Activated naive CD4-positive, alpha-beta T cell treated with Interleukin-2 at 50 U/mL for 16 hours (primary cell): ENCODE measurements around the gene GABRG3.

Source experiments
- DNase-seq: peaks from one replicate; pipeline ENCODE4 v3.0.0-alpha.2; 2020

Gene GABRG3

DNA sequence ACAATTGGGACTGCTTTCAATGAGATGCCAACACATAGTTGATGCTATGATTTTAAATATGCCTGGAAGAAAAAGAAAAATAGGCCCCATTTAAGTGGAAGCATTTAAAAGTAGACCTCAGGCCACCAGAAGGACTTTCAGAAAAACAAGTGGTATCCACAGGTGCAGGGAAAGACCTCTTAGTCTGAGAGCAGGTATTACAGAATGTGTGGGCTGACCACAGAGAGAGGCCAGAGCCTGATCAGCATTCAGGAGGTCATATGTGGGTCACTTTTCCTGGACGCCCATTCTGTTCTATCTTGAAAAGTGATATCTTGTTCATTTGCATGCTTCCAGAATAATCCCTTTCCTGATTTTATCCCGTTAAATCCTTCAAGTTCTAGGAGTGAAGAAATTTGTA lies 95.5 kb downstream of the GABRG3 start:
- no peak for DNase-seq

- DNase-seq = no peak
Observed at GRCh38 chr15:27067175-27067574, 96.2 kb downstream of the GABRG3 start.

DNA sequence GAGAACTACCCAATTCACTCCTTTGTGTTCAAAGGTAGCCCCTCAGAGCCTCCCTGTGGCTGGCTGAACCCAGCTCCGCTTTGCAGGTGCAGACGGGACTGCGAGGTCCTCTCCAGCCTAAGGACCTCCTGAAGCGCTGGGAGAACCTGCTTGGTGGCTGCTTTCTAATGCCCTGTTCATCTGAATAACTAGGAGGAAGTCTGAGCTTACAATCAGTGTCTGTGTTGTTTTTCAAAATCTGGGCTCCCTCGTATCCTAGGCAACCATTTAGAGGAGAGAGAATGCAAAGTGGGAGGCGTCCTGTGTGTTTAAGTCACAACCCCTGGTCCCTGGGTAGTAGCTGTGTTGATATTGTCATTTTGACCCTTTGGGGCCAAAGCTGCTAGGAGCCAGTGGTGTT lies 99.9 kb downstream of the GABRG3 start:
- no peak for DNase-seq

DNA sequence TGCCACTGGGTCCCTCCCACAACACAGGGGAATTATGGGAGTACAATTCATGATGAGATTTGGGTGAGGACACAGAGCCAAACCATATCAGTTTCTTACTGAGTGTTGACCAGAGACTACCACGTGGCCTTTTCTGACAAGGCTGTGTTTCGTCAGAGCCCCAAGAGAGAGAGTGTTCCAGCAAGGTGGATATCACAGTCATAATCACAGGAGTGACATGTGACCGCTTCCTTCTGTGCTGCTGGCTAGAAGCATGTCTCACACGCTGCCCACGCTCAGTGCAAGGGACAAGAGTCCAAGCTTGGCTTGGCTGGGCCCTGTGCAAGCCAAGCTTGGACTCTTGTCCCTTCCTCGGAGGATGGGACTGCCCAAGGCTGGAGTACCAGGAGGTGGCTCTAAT lies 103.2 kb downstream of the GABRG3 start:
- DNase-seq = no peak

DNA sequence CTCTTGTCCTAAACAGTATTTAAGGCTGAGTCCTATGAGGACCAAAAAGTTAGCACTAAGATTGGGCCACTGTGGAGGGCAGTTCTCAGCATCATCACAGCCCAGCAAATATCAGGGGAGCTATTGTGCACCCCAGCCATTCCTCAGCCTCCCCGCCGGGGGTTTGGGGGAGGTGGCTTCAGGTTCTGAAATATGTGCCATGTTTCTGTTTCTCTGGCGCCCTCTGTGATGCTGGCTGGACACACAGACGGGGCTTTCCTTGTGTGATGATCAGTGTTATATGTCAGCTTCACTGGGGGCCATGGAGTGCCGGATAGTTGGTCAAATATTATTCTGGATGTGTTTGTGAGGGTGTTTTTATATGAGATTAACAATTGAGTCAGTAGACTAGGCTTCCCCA lies 106.8 kb downstream of the GABRG3 start:
- DNase-seq = no peak

DNA sequence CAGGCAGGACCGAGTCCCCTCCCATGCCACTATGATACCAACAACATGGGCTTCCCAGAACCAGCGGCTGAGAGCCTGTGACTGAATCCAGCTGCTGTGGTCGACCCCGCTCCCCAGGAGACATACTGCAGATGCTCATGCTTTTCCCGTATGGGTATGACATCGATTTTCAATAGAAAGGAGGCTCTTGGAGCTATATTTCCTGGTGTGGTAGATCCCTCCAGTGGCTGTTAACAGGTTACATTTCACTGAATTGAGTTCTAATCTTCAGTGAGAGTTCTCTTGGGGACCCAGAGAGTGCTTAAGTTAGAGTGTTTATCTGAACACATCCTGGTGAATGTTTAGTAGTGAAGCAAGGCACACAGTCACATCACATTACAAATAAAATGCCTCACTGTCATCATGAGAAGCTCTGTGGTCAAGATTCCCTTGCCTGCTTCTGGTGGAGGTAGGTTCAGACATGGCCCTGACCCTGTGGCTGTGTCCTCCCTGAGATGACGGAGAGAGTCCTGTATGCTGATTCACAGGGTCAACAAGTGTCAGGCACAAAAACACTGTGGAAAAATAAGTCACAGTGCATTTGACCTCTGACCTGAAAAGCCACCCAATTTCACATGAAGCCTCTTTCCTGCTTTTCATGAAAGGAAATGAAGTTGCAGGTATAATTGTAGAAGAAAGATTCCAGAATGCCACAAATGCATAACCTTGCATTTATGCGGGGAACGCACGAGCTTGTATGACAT lies 110.9 kb downstream of the GABRG3 start:
- no peak for DNase-seq

DNA sequence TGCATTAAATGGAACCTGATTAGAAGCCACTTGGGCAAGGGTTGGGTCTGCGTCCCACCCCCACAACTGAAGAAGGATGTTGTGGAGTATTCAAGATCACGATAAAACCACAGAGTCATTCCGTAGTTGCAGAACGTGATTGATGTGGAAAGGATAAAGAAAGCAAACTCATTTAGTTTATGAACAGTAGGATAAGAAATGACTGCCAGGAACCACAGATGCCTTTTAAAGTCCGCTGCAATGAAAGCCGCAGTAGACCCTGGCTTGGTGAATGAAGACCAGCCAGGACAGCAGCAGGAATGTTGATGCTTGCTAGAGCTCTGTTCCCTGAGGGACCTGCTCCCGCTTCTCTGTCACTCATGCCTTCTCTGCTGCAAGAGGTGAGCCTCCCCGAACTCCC lies 111.5 kb downstream of the GABRG3 start:
- no peak for DNase-seq

DNA sequence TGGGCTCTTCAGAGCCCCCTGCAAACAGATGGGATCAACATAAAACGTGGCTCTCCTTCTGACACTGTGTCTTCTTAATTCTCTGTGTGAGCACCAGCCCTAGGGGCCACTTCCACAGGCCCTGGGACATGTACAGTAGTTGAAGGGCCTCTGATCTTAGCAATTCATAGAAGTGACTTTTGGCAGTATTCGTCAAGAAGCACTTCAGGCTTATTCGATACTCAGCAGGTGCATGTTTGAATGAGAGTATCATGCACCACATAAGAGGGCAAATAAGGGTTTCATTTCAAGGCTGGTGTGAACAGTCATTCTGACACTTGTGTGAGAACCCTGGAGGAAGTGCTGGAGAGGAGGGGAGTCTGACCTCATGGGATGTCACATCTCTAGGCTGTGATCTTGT lies 113.9 kb downstream of the GABRG3 start:
- DNase-seq = no peak

GRCh38 chr15:27086149-27086548 lies 115.2 kb downstream of the GABRG3 start:
- no peak for DNase-seq

- DNase-seq = no peak
Observed at GRCh38 chr15:27086805-27087204, 115.8 kb downstream of the GABRG3 start.

GRCh38 chr15:27087651-27088583 lies 116.9 kb downstream of the GABRG3 start:
- no peak for DNase-seq

GRCh38 chr15:27088584-27089232 lies 117.7 kb downstream of the GABRG3 start:
- no peak for DNase-seq

- no peak for DNase-seq
Observed at GRCh38 chr15:27089233-27089586, 118.2 kb downstream of the GABRG3 start.

DNA sequence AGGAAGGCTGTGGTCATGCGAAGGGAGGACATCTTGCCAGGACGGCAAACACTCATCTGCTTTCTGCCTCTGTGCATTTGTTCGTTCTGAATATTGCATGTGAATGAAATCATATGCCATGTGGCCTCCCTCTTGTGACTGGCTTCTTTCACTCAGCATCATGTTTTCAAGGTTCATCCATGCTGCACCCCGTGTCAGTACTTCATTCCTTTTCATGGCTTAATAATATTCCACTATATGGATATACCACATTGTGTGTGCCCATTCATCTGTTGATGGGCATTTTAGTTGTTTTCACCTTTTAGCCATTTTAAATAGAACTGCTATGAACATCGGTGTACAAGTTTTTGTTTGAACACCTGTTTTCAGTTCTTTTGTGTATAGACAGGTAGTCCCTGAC lies 118.7 kb downstream of the GABRG3 start:
- DNase-seq = no peak

- no peak for DNase-seq
Observed at GRCh38 chr15:27091270-27091940, 120.4 kb downstream of the GABRG3 start.

DNA sequence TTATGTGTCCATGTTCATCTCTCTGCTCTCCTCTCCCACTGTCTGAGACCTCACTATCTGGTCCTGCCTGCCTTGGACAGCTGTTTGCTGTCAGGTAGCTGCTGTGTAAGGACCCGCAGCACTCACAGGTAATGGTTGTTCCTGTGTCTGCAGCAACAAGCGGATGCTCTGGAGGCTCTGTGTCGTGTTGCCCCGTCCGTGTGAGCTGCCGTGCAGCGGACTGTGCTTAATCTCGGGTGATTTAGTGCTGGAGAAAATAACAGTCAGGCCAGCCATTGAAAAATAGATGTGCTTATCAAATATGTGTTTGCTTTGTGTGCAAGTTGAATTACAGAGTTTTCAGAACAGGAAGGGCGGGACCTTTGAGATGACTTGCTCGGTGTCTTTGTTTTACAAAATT lies 121.4 kb downstream of the GABRG3 start:
- DNase-seq = no peak

- DNase-seq = no peak
Observed at GRCh38 chr15:27094235-27094634, 123.3 kb downstream of the GABRG3 start.

GRCh38 chr15:27095886-27096624 lies 125.1 kb downstream of the GABRG3 start:
- no peak for DNase-seq

DNA sequence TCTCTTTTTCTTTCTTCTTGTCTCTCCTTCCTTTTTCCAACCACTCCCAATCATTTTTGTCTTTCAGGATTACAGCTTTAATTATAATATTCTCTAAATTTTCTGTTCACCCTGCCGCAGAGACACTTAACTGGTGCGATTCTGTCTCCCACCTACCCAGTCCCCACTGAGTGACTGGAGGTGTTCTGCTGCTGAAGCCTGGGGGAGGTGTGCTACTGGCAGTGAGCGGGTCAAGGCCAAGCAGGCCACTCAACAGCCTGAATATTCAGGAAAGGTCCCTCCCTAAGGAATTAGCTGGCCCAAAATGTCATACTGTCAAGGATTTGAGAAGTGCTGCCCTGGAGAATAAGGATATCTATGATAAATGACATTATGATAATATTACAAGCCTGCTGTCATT lies 126.5 kb downstream of the GABRG3 start:
- DNase-seq = no peak

DNA sequence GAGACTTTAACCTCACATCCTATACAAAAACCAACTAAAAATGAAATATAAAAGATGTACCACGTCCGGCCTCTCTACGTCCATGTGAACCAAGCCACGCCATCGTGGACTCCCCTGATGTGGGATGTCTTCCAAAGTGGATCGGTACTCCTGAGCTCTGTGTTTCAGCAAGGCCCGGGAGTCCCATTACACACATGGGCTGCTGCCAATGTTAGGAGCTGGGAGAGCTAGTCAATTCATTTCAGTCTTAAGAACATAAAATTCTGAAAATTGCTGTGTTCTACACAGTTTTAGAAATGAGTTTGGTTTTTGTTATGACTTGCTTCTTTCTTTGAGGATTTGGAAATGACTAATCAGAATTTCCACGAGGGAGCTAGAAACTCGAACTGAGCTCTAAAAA lies 131.0 kb downstream of the GABRG3 start:
- no peak for DNase-seq

DNA sequence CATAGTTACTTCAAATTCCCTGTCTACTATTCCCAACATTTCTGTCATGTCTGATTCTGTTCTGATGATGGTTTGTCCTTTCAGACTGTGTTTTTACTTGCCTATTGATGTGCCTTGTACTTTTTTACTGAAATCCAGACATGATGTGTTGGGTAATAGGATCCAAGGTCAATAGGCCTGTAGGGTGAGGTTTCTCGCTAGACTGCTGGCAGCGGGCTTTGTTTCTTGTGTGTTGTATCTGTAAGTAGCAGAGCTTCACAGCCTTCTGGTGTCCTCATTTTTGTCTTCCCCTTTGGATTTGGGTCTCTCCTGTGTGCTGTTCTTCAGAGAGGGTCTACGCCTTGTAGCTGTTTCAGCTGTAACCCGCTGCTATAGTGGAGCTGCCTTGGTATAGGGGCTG lies 140.3 kb downstream of the GABRG3 start:
- DNase-seq = no peak

DNA sequence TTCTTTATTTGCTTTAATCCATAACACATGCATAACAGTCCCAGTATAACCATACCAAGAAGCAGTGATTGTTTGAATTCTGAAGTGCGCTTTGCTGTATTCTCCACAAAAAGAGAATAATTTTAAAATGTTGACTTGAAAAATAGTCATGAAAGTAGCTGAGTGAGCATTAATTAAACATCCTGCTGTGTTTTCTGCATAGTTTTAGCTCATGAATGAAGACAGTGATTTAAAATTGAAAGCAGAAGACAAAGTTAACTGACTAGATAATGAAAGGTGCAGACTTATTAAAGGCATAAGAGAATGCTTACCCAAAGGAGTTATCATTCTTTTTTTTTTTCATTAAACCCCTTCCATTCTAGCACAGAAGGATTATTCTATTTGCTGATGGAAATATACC lies 143.5 kb downstream of the GABRG3 start:
- no peak for DNase-seq
